Nephron progenitor cell (in vitro differentiated cells): ENCODE measurements around the gene YTHDF1.
"Not testable (repeated sequence)": the region's sequence is repeated elsewhere in the genome, so short reads cannot be mapped to it uniquely, and the experiment has no call there.

Source experiments
- DNase-seq: peaks from one replicate; pipeline ENCODE4 v3.0.0; 2021
- H3K27ac Mint-ChIP-seq: 2 replicates; pipeline ENCODE4 v1.8.0; 2021; ENCODE audit warnings: mild to moderate bottlenecking, moderate library complexity, mixed read lengths
- H3K27me3 Mint-ChIP-seq: 2 replicates; pipeline ENCODE4 v1.8.0; 2021; ENCODE audit warnings: mild to moderate bottlenecking, low read depth, mixed read lengths; ENCODE audit not compliant: poor library complexity
- H3K36me3 Mint-ChIP-seq: 2 replicates; pipeline ENCODE4 v1.8.0; 2021; ENCODE audit warnings: low read depth, mixed read lengths
- H3K4me1 Mint-ChIP-seq: 2 replicates; pipeline ENCODE4 v1.8.0; 2021; ENCODE audit warnings: mixed read lengths
- H3K4me3 Mint-ChIP-seq: 2 replicates; pipeline ENCODE4 v1.8.0; 2021; ENCODE audit warnings: mild to moderate bottlenecking, moderate library complexity, mixed read lengths
- H3K9me3 Mint-ChIP-seq: 2 replicates; pipeline ENCODE4 v1.8.0; 2021; ENCODE audit warnings: mild to moderate bottlenecking, moderate library complexity, mixed read lengths
- CTCF ChIP-seq: fragments of 200-600 bp; sonication (generic); IDR thresholded peaks from 2 replicates; pipeline ENCODE4 v1.5.0; 2021; ENCODE audit warnings: antibody characterized with exemption

YTHDF1 gene

GRCh38 chr20:63224412-63225081 is 8.6 kb upstream of the YTHDF1 start:
- no peak overlapping the region for H3K4me3 Mint-ChIP-seq
- no peak for DNase-seq
- peaks cover 32% of the 10 kb centered on the region for H3K4me1 Mint-ChIP-seq
- TF ChIP-seq CTCF, result no peak
- H3K36me3 Mint-ChIP-seq, result no peaks in the 10 kb centered on the region
- H3K9me3 Mint-ChIP-seq, result no peaks in the 10 kb centered on the region
- H3K27ac Mint-ChIP-seq, result no peak overlapping the region
- H3K27me3 Mint-ChIP-seq, result peaks cover 48% of the 10 kb centered on the region

- no peak for TF ChIP-seq CTCF
- Mint-ChIP-seq H3K27me3 (peaks cover 47% of the 10 kb centered on the region), H3K4me1 (peaks cover 25% of the 10 kb centered on the region), H3K27ac (no peak overlapping the region), H3K9me3 (no peaks in the 10 kb centered on the region), H3K36me3 (no peaks in the 10 kb centered on the region), H3K4me3 (no peak overlapping the region)
- no peak for DNase-seq
Observed at GRCh38 chr20:63223826-63224207, 7.9 kb upstream of the YTHDF1 start.

GRCh38 chr20:63223121-63223825 is 7.3 kb upstream of the YTHDF1 start:
- H3K27ac Mint-ChIP-seq, result no peak overlapping the region
- TF ChIP-seq CTCF, result peak; percentile 76
- H3K9me3 Mint-ChIP-seq, result no peaks in the 10 kb centered on the region
- H3K27me3 Mint-ChIP-seq, result peaks cover 47% of the 10 kb centered on the region
- no peak overlapping the region for H3K4me3 Mint-ChIP-seq
- peak; percentile 65 for DNase-seq
- H3K4me1 Mint-ChIP-seq, result peaks cover 21% of the 10 kb centered on the region
- H3K36me3 Mint-ChIP-seq, result no peaks in the 10 kb centered on the region

GRCh38 chr20:63222541-63222940 is 6.6 kb upstream of the YTHDF1 start:
- Mint-ChIP-seq H3K27ac (no peak overlapping the region), H3K36me3 (no peaks in the 10 kb centered on the region), H3K4me1 (peaks cover 21% of the 10 kb centered on the region), H3K27me3 (peaks cover 45% of the 10 kb centered on the region), H3K9me3 (no peaks in the 10 kb centered on the region), H3K4me3 (no peak overlapping the region)
- TF ChIP-seq CTCF, result no peak
- no peak for DNase-seq

GRCh38 chr20:63221400-63222053 is 5.6 kb upstream of the YTHDF1 start:
- H3K9me3 Mint-ChIP-seq, H3K36me3 Mint-ChIP-seq, DNase-seq, H3K4me3 Mint-ChIP-seq, H3K27ac Mint-ChIP-seq: not testable (repeated sequence)
- Mint-ChIP-seq H3K4me1 (peaks cover 27% of the 10 kb centered on the region), H3K27me3 (peaks cover 41% of the 10 kb centered on the region)

GRCh38 chr20:63220696-63221399 is 4.9 kb upstream of the YTHDF1 start:
- H3K36me3 Mint-ChIP-seq, result no peaks in the 10 kb centered on the region
- TF ChIP-seq CTCF, result no peak
- no peak overlapping the region for H3K4me3 Mint-ChIP-seq
- H3K4me1 Mint-ChIP-seq, result peaks cover 28% of the 10 kb centered on the region
- no peak for DNase-seq
- H3K27ac Mint-ChIP-seq, result peak overlapping the region; percentile 11
- H3K9me3 Mint-ChIP-seq, result no peaks in the 10 kb centered on the region
- peaks cover 41% of the 10 kb centered on the region for H3K27me3 Mint-ChIP-seq
